Stomach (tissue), 9 donors: ENCODE measurements around the gene AMBP. TPM values are rescaled to one million over a fixed set of nuclear protein-coding genes. Genes with fewer than 3 reads are reported as not detected.

Experiments used
- DNase-seq, 2 donors: peaks; one replicate each; pipeline versions ENCODE4 v3.0.0 to v3.0.0-alpha.2; 2013 to 2019
- H3K27ac ChIP-seq, 5 donors: fragments of 200-600 bp in 4 of 5; sonication (generic) in 4 of 5; one replicate each; pipeline ENCODE4 v1.5.1; 2013 to 2019; ENCODE audit warnings: mild to moderate bottlenecking in 1 of 5, moderate library complexity in 1 of 5
- H3K27me3 ChIP-seq, 3 donors: fragments of 200-600 bp; sonication (generic); one replicate each; pipeline ENCODE4 v1.5.1; 2017 to 2019; ENCODE audit warnings: mixed run types in 1 of 3
- H3K36me3 ChIP-seq, 4 donors: fragments of 200-600 bp; sonication (generic); 1 replicate in 3 of 4; 2 replicates in 1 of 4; pipeline ENCODE4 v1.5.1; 2016 to 2019
- H3K4me1 ChIP-seq, 4 donors: fragments of 200-600 bp; sonication (generic); one replicate each; pipeline ENCODE4 v1.5.1; 2016 to 2019
- H3K4me3 ChIP-seq, 4 donors: fragments of 200-600 bp; sonication (generic) in 3 of 4; one replicate each; pipeline ENCODE4 v1.5.1; 2016 to 2019; ENCODE audit warnings: mild to moderate bottlenecking in 1 of 4
- H3K9me3 ChIP-seq, 4 donors: fragments of 200-600 bp; sonication (generic); one replicate each; pipeline ENCODE4 v1.5.1; 2016 to 2019
- CTCF ChIP-seq, 7 experiments: fragments of 450-650 bp in 4 of 7; fragments of 200-600 bp in 3 of 7; sonication (generic) in 3 of 7; IDR thresholded peaks; one replicate each; pipeline ENCODE4 v1.5.1; 2016 to 2019; ENCODE audit warnings: antibody characterized with exemption in 7 of 7, control low read depth in 2 of 7, mild to moderate bottlenecking in 1 of 7
- EP300 ChIP-seq: sonication (generic); formaldehyde crosslinking; IDR thresholded peaks from one replicate; pipeline ENCODE4 v1.6.1; 2017; ENCODE audit warnings: antibody characterized with exemption
- POLR2A ChIP-seq, 4 donors: fragments of 450-650 bp; IDR thresholded peaks; one replicate each; pipeline ENCODE4 v1.6.1; 2016; ENCODE audit warnings: antibody characterized with exemption in 4 of 4, control low read depth in 2 of 4, mild to moderate bottlenecking in 1 of 4, moderate library complexity in 1 of 4
- POLR2AphosphoS5 ChIP-seq, 3 donors: sonication (generic); formaldehyde crosslinking; IDR thresholded peaks; one replicate each; pipeline ENCODE4 v1.6.1; 2016; ENCODE audit warnings: antibody characterized with exemption in 3 of 3
- WGBS, 5 donors: extraction: QIAGEN DNeasy Blood & Tissue Kit in 3 of 5; methylation state at CpG; one replicate each; pipeline versions ENCODE4 v1.1.5 to v1.1.7; 2013 to 2018; 5-methylcytosine and 5-hydroxymethylcytosine counted together
- intact Hi-C: fragments of 100-400 bp; cut with DNase I; formaldehyde crosslinking; loops from one replicate; pipeline ENCODE4 v1.15.1; 2023; ENCODE audit warnings: low total_unique reads
- polyA plus RNA-seq, 3 donors: library from polyadenylated mRNA; stranded (reverse); fragments of 200-250 nt; gene quantifications; one replicate each; pipeline ENCODE4 v1.2.3, GENCODE V29; 2013
- total RNA-seq, 5 donors: library from RNA; depleted of rRNA; stranded (reverse); fragments of >200 nt; gene quantifications; one replicate each; pipeline versions ENCODE4 v1.1.0 to v1.2.3, GENCODE V29; 2014 to 2016
- donor health status: healthy with polysubstance abuse.
- donor health status: Bipolar disorder and iron deficiency.
- donor health status: healthy.

Gene AMBP
- total and polyA plus RNA-seq, 8 donors: 0.89 to 3.3 (median 2.5) TPM; not detected in 2

DNA sequence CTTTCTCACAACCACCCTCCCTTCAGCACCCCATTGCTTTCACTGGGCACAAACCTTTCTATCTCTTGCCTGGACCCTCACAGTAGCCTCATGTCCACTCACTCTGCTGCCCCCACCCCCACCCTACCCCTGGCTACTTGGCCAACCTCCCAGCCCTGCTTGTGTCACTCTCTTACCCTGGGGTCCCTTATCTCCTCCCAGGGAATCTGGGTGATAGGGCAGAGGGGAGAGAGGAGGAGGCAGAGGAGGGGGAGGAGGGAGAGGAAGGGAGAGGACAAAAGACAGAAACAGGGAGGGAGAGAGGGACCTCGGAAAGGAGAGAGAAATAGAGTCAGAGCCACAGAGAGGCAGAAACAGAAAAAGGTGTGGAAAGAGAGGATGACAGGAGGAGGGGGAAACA, 46.0 kb upstream of the AMBP start:
- no peak overlapping the region for H3K4me3 ChIP-seq
- no peak for DNase-seq
- no peak overlapping the region for H3K27ac ChIP-seq
- TF ChIP-seq CTCF (IDR thresholded peaks at IDR 0.05) (no peak), POLR2AphosphoS5 (IDR thresholded peaks at IDR 0.05) (no peak), EP300 (no peak), POLR2A (IDR thresholded peaks at IDR 0.05) (no peak)
- H3K36me3 ChIP-seq: no peaks in the 10 kb centered on the region
- intact Hi-C loops: no loop called here
- peaks cover 0 to 3% (median 0%) of the 10 kb centered on the region in 3 donors for H3K27me3 ChIP-seq
- H3K9me3 ChIP-seq: peaks cover 0 to 13% (median 12%) of the 10 kb centered on the region in 4 donors
- peaks cover 3 to 26% (median 12%) of the 10 kb centered on the region in 4 donors for H3K4me1 ChIP-seq
- 21 to 61% (median 45%) methylated on average over 1 of the region's 1 CpG for WGBS, 5 donors

GRCh38 chr9:114123031-114123977, 45.2 kb upstream of the AMBP start:
- intact Hi-C loops: no loop called here
- H3K27me3 ChIP-seq: peaks cover 0 to 11% (median 0%) of the 10 kb centered on the region in 3 donors

GRCh38 chr9:114122136-114123027, 44.3 kb upstream of the AMBP start:
- no peak overlapping the region for H3K4me3 ChIP-seq
- no peaks in the 10 kb centered on the region for H3K36me3 ChIP-seq
- WGBS, 5 donors: 77 to 90% (median 86%) methylated on average over 8 to 9 of the region's 9 CpGs
- peaks cover 0 to 6% (median 3%) of the 10 kb centered on the region in 4 donors for H3K9me3 ChIP-seq
- no peak overlapping the region for H3K27ac ChIP-seq
- H3K27me3 ChIP-seq: peaks cover 0 to 21% (median 0%) of the 10 kb centered on the region in 3 donors
- no peak for TF ChIP-seq POLR2AphosphoS5 (IDR thresholded peaks at IDR 0.05)
- intact Hi-C loops: no loop called here
- no peak for DNase-seq
- H3K4me1 ChIP-seq: peaks cover 15 to 44% (median 23%) of the 10 kb centered on the region in 4 donors

More at GRCh38 chr9:114123031-114123977, 45.2 kb upstream of the AMBP start:
- 50 to 77% (median 63%) methylated on average over 8 to 9 of the region's 9 CpGs for WGBS, 5 donors
- TF ChIP-seq CTCF (IDR thresholded peaks at IDR 0.05): no peak
- TF ChIP-seq EP300: no peak
- TF ChIP-seq POLR2A (IDR thresholded peaks at IDR 0.05): no peak
- TF ChIP-seq POLR2AphosphoS5 (IDR thresholded peaks at IDR 0.05): no peak
- Histone ChIP-seq H3K4me1 (peaks cover 11 to 35% (median 20%) of the 10 kb centered on the region in 4 donors), H3K9me3 (peaks cover 0 to 13% (median 12%) of the 10 kb centered on the region in 4 donors), H3K4me3 (no peak overlapping the region), H3K36me3 (no peaks in the 10 kb centered on the region), H3K27ac (no peak overlapping the region)
- no peak for DNase-seq

DNA sequence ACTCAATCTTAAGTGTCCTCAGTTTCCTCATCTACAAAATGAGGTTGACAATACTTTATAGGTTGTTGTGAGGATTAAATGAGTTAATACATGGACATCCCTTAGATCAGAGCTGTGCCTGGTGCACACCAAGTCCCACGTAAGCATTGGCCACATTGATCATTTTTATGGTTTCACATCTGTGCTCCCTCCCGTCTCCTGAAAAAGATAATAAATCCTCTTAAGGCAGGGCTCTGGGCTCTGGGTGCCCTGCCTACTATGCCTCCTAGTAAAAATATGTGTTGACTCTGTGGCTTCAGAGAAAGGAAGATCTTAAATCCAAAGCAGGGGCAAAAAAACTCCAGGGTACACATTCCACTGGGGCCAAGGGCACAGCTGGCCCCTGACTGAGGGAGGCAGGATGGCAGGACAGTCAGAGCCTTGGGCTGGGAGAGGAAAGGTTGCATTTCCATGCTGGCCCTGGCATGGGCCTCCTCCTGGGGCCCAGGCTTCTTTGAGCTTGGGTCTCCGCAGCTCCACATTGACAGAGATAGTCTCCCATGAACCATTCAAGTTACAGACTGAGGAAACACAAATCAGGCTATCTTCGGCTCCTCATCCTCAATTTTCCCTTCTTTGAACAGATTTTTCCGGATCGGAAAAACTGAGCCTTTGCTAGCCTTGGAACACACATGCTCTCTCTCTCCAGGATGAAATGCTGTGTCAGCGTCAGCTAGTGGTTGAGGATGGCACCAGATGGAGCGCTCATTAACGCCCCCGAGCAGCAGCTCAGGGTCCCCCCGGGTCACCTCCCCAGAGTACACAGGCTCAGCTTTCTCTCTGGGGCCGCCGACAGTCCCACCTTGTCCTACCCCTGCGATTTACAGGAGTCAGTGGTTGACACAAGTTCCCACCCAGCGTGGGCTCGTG, 43.4 kb upstream of the AMBP start:
- Histone ChIP-seq H3K36me3 (no peaks in the 10 kb centered on the region), H3K4me1 (peaks cover 15 to 45% (median 23%) of the 10 kb centered on the region in 4 donors), H3K27ac (no peak overlapping the region), H3K4me3 (no peak overlapping the region), H3K9me3 (no peaks in the 10 kb centered on the region), H3K27me3 (peaks cover 0 to 25% (median 0%) of the 10 kb centered on the region in 3 donors)
- DNase-seq: no peak
- no peak for TF ChIP-seq EP300
- TF ChIP-seq POLR2A (IDR thresholded peaks at IDR 0.05): no peak
- TF ChIP-seq CTCF (IDR thresholded peaks at IDR 0.05): no peak
- no peak for TF ChIP-seq POLR2AphosphoS5 (IDR thresholded peaks at IDR 0.05)
- intact Hi-C loops: no loop called here
- WGBS, 5 donors: 86 to 90% (median 87%) methylated on average over 15 to 16 of the region's 16 CpGs
